AG04450 (cell line): ENCODE measurements around the gene GALM. TPM values are rescaled to one million over a fixed set of nuclear protein-coding genes. Genes with fewer than 3 reads are reported as not detected.
"Not testable (repeated sequence)": the region's sequence is repeated elsewhere in the genome, so short reads cannot be mapped to it uniquely, and the experiment has no call there.

Experiments used
- CTCF ChIA-PET: fragments of 300-600, 350-600 bp; formaldehyde crosslinking; extraction: SDS; loops from one replicate; lab custom pipeline; 2022; ENCODE audit warnings: antibody characterized with exemption, inconsistent platforms; lab: Charles Lee
- POLR2A ChIA-PET: fragments of 350-600 bp; formaldehyde crosslinking; extraction: SDS; loops from one replicate; lab custom pipeline; 2021; ENCODE audit warnings: antibody characterized with exemption, inconsistent platforms; lab: Yijun Ruan, JAX
- DNase-seq: peaks from one replicate; pipeline ENCODE4 v3.0.0-alpha.2; 2011; ENCODE audit warnings: low read depth, low spot score
- H3K27ac ChIP-seq: one replicate; pipeline ENCODE4 v1.5.1; 2012; ENCODE audit warnings: low read depth, low read length, control low read depth
- H3K27me3 ChIP-seq: one replicate; pipeline ENCODE4 v1.6.0; 2012; ENCODE audit warnings: low read length; ENCODE audit not compliant: control insufficient read depth, insufficient read depth
- H3K4me3 ChIP-seq: 2 replicates; pipeline ENCODE4 v1.5.1; 2011; ENCODE audit warnings: mild to moderate bottlenecking, low read depth, low read length, control low read depth
- H3K9me3 ChIP-seq: 2 replicates; pipeline ENCODE4 v1.5.1; 2012; ENCODE audit warnings: low read length; ENCODE audit not compliant: control insufficient read depth, insufficient read depth
- CTCF ChIP-seq: IDR thresholded peaks from 2 replicates; pipeline ENCODE4 v1.5.1; 2011; ENCODE audit warnings: low read depth, low read length, control low read depth, inconsistent platforms
- polyA plus RNA-seq: library from polyadenylated mRNA; depleted of rRNA; stranded (reverse); fragments of >200 nt; gene quantifications from 2 replicates; pipeline ENCODE4 v1.2.3, GENCODE V29; 2011

Gene GALM
- polyA plus RNA-seq, 1 experiment, result 19.0 TPM

GRCh38 chr2:38672445-38673391, 6.8 kb downstream of the GALM start:
- POLR2A ChIA-PET, result no interaction called here
- no peak for TF ChIP-seq CTCF
- Histone ChIP-seq H3K27me3 (no peaks in the 10 kb centered on the region), H3K27ac (no peak overlapping the region), H3K4me3 (no peak overlapping the region), H3K9me3 (no peaks in the 10 kb centered on the region)
- CTCF ChIA-PET, result interaction anchor here (0.7 to 1.1 kb wide), 3 partner anchors 54 to 174 kb away, joined by 3 to 4 read pairs (median 3); no protein-coding TSS in a partner anchor
- no peak for DNase-seq

- H3K27me3 ChIP-seq, result no peaks in the 10 kb centered on the region
- ChIA-PET CTCF (no interaction called here), POLR2A (no interaction called here)
- DNase-seq, result no peak
- H3K4me3 ChIP-seq, result no peak overlapping the region
- no peak for TF ChIP-seq CTCF
- no peaks in the 10 kb centered on the region for H3K9me3 ChIP-seq
- no peak overlapping the region for H3K27ac ChIP-seq
Measured at GRCh38 chr2:38676681-38677080, 10.8 kb downstream of the GALM start.

GRCh38 chr2:38680868-38681267, 15.0 kb downstream of the GALM start:
- DNase-seq, POLR2A ChIA-PET, H3K27me3 ChIP-seq, H3K9me3 ChIP-seq, CTCF ChIA-PET, H3K4me3 ChIP-seq, H3K27ac ChIP-seq: not testable (repeated sequence)

- POLR2A ChIA-PET, result no interaction called here
- Histone ChIP-seq H3K27me3 (no peaks in the 10 kb centered on the region), H3K9me3 (peaks cover 3% of the 10 kb centered on the region; the same call in 1 of the 2 replicates), H3K4me3 (no peak overlapping the region), H3K27ac (no peak overlapping the region)
- no peak for TF ChIP-seq CTCF
- CTCF ChIA-PET, result no interaction called here
- no peak for DNase-seq
Measured at GRCh38 chr2:38682008-38682575, 16.2 kb downstream of the GALM start.

GRCh38 chr2:38682620-38683019, 16.7 kb downstream of the GALM start:
- POLR2A ChIA-PET, H3K27ac ChIP-seq, DNase-seq, H3K9me3 ChIP-seq, H3K4me3 ChIP-seq, H3K27me3 ChIP-seq: not testable (repeated sequence)
- CTCF ChIA-PET, result interaction anchor here (0.6 kb wide), 1 partner anchor 30 kb away, joined by 3 read pairs; no protein-coding TSS in a partner anchor
